Endothelial cell of umbilical vein (primary cell): ENCODE results near the gene GRIK3. TPM values are rescaled to one million over a fixed set of nuclear protein-coding genes. Genes with fewer than 3 reads are reported as not detected.

Source experiments
- BruUV-seq: library from RNA; stranded (reverse); fragments of 400-500 nt; replicated peaks from 2 replicates; lab custom pipeline; 2021; lab: Mats Ljungman, UMichigan
- CTCF ChIA-PET: fragments of 300-600, 350-600 bp; sonication (Branson Sonifier 250); formaldehyde crosslinking; loops from one replicate; lab custom pipeline; 2021; ENCODE audit warnings: antibody characterized with exemption, inconsistent platforms; lab: Charles Lee
- POLR2A ChIA-PET: fragments of 300-600, 350-600 bp; sonication (Branson Sonifier 250); formaldehyde crosslinking; loops from one replicate; lab custom pipeline; 2021; ENCODE audit warnings: antibody characterized with exemption, inconsistent platforms; lab: Charles Lee
- DNase-seq: peaks from one replicate; pipeline ENCODE4 v3.0.0-alpha.2; 2011; ENCODE audit warnings: low read depth, low spot score
- FAIRE-seq: peaks from 2 replicates; lab custom pipeline; 2011; peaks lifted over from hg19 to GRCh38; lab: Jason Lieb, UNC
- H2AFZ ChIP-seq: 2 replicates; pipeline ENCODE4 v1.6.0; 2012; ENCODE audit warnings: low read depth, low read length, control low read depth, inconsistent platforms
- H3K27ac ChIP-seq: 2 replicates; pipeline ENCODE4 v1.5.1; 2011; ENCODE audit warnings: low read depth, mild to moderate bottlenecking, control low read depth, low read length, moderate library complexity; ENCODE audit not compliant: insufficient read depth
- H3K27me3 ChIP-seq, 2 experiments: 2 replicates each; pipeline versions ENCODE4 v1.6.0 to v1.6.1; 2011; ENCODE audit warnings: low read length in 2 of 2, mixed read lengths in 1 of 2; ENCODE audit not compliant: control insufficient read depth in 2 of 2, insufficient read depth in 2 of 2
- H3K36me3 ChIP-seq, 2 experiments: 2 replicates in 1 of 2; 3 replicates in 1 of 2; pipeline ENCODE4 v1.5.1; 2011; ENCODE audit warnings: low read length in 2 of 2, mild to moderate bottlenecking in 1 of 2, moderate library complexity in 1 of 2; ENCODE audit not compliant: control insufficient read depth in 2 of 2, insufficient read depth in 2 of 2; ENCODE audit errors: extremely low read depth in 1 of 2
- H3K4me1 ChIP-seq: 3 replicates; pipeline ENCODE4 v1.5.1; 2011; ENCODE audit warnings: mild to moderate bottlenecking, low read length; ENCODE audit not compliant: control insufficient read depth, insufficient read depth; ENCODE audit errors: extremely low read depth
- H3K4me2 ChIP-seq: 2 replicates; pipeline ENCODE4 v1.6.1; 2011; ENCODE audit warnings: low read length, control low read depth, mixed read lengths; ENCODE audit not compliant: insufficient read depth
- H3K4me3 ChIP-seq, 3 experiments: fragments of 200-600 bp in 1 of 3; sonication (generic), shearing (Covaris generic) in 1 of 3; replicated peaks in 1 of 3; 2 replicates each; pipeline ENCODE4 v1.5.1; 2011 to 2016; ENCODE audit warnings: control low read depth in 3 of 3, low read length in 3 of 3, mild to moderate bottlenecking in 2 of 3, inconsistent platforms in 1 of 3, low read depth in 1 of 3, moderate library complexity in 1 of 3; ENCODE audit not compliant: insufficient read depth in 1 of 3
- H3K79me2 ChIP-seq: 2 replicates; pipeline ENCODE4 v1.6.0; 2012; ENCODE audit warnings: low read length, inconsistent platforms; ENCODE audit not compliant: control insufficient read depth, insufficient read depth
- H3K9ac ChIP-seq: replicated peaks from 2 replicates; pipeline ENCODE3; 2011; ENCODE audit warnings: low read length, control low read depth; ENCODE audit not compliant: insufficient read depth; ENCODE audit errors: extremely low read depth
- H3K9me1 ChIP-seq: replicated peaks from 3 replicates; pipeline ENCODE4 v1.6.0; 2011; ENCODE audit warnings: mild to moderate bottlenecking, low read length; ENCODE audit not compliant: control insufficient read depth, insufficient read depth; ENCODE audit errors: extremely low read depth
- H3K9me3 ChIP-seq: replicated peaks from 2 replicates; pipeline ENCODE4 v1.5.1; 2012; ENCODE audit warnings: low read length, inconsistent platforms; ENCODE audit not compliant: control insufficient read depth, insufficient read depth
- H4K20me1 ChIP-seq: replicated peaks from 2 replicates; pipeline ENCODE3; 2011; ENCODE audit warnings: mild to moderate bottlenecking, low read length; ENCODE audit not compliant: control insufficient read depth, insufficient read depth; ENCODE audit errors: extremely low read depth
- CTCF ChIP-seq, 2 donors: IDR thresholded peaks; 1 replicate in 1 of 2; 2 replicates in 1 of 2; pipeline ENCODE4 v1.5.1; 2011; ENCODE audit warnings: low read length in 2 of 2, mild to moderate bottlenecking in 2 of 2, moderate library complexity in 2 of 2, control low read depth in 1 of 2, inconsistent platforms in 1 of 2, low read depth in 1 of 2; ENCODE audit not compliant: insufficient read depth in 1 of 2; ENCODE audit errors: extremely low read depth in 1 of 2
- EZH2 ChIP-seq: IDR thresholded peaks from 2 replicates; pipeline ENCODE4 v1.6.1; 2012; ENCODE audit warnings: borderline replicate concordance, low read depth, mild to moderate bottlenecking, moderate library complexity, low read length, inconsistent platforms; ENCODE audit not compliant: severe bottlenecking
- FOS ChIP-seq: IDR thresholded peaks from 2 replicates; pipeline ENCODE4 v1.6.1; 2011; ENCODE audit warnings: mild to moderate bottlenecking, low read length, moderate library complexity, borderline replicate concordance; ENCODE audit not compliant: insufficient read depth
- GATA2 ChIP-seq: IDR thresholded peaks from 2 replicates; pipeline ENCODE4 v1.7.0; 2011; ENCODE audit warnings: low read depth, mild to moderate bottlenecking, moderate library complexity, mixed read lengths, low read length; ENCODE audit not compliant: insufficient read length, insufficient read depth
- JUN ChIP-seq: IDR thresholded peaks from 2 replicates; pipeline ENCODE4 v1.6.1; 2011; ENCODE audit warnings: borderline replicate concordance, low read depth; ENCODE audit not compliant: insufficient read length, insufficient read depth
- MAX ChIP-seq: IDR thresholded peaks from 2 replicates; pipeline ENCODE4 v1.6.1; 2011; ENCODE audit not compliant: insufficient read depth, insufficient read length
- MYC ChIP-seq: IDR thresholded peaks from one replicate; pipeline ENCODE4 v1.6.1; 2011; ENCODE audit warnings: mild to moderate bottlenecking, low read depth, low read length
- POLR2A ChIP-seq: IDR thresholded peaks from 2 replicates; pipeline ENCODE4 v1.6.1; 2012; ENCODE audit warnings: low read depth, mild to moderate bottlenecking, control low read depth, low read length
- POLR2AphosphoS5 ChIP-seq: IDR thresholded peaks from 2 replicates; pipeline ENCODE4 v1.6.1; 2012; ENCODE audit warnings: low read depth, mild to moderate bottlenecking, control low read depth, low read length, moderate library complexity; ENCODE audit not compliant: insufficient read depth
- dilution Hi-C: fragments of 300-500 bp; cut with MboI; formaldehyde crosslinking; loops from one replicate; pipeline ENCODE4 v1.15.0; 2019; ENCODE audit warnings: low sequenced_read_pairs; ENCODE audit not compliant: extremely low pct_ligation_motif_present
- intact Hi-C: fragments of 100-400 bp; cut with micrococcal nuclease; formaldehyde crosslinking; loops from one replicate; pipeline ENCODE4 v1.10.0; 2022
- polyA plus RNA-seq, 4 experiments: library from polyadenylated mRNA; depleted of rRNA in 3 of 4; stranded (reverse) in 3 of 4; unstranded in 1 of 4; fragments of >200 nt; gene quantifications; 2 replicates each; pipeline versions ENCODE4 v1.2.1 to v1.2.3, GENCODE V29; 2011 to 2012; ENCODE audit warnings: missing spikeins in 1 of 4
- total RNA-seq: library from RNA; stranded (reverse); gene quantifications from 2 replicates; pipeline ENCODE4 v1.2.3, GENCODE V29; 2021

The GRIK3 gene
- total and polyA plus RNA-seq, 2 donors (not counting 3 experiments of a cell fraction or from before 2014, with no cell fraction given) = not detected

DNA sequence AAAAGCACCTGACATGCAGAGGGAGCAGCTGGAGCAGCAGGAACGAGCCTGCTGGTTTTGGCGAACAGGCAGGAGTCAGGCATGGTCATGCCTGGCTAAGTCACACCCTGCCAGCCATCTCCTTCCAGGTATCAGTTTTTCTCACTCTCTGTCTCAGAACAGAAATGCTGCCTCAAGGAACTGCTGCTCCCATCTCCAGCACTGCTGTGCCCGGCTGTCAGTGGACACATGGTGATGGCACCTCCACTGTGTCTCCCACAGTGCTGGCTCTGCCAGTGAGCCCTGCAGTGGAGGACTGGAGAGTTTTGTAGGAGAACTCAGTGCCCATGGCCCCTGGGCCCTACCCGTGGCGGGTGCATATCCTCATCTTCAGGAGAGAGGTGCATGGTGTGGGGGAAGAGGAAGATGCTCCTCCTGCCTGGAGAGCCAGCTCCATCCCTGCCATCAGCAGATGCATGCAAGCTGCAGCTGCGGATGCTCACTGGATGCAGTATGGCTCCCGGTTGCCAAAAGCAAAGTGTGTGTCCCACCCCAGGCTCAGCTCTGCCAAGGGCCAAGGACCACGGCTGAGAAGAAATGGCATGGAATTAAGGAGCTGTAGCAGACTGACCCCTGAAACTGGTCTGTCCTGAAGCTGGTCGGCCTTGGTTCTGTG is 114.7 kb downstream of the GRIK3 start:
- no peaks in the 10 kb centered on the region for H4K20me1 ChIP-seq
- no peaks in the 10 kb centered on the region for H3K36me3 ChIP-seq
- TF ChIP-seq JUN (no peak), MYC (no peak), FOS (no peak), GATA2 (no peak), MAX (no peak), POLR2AphosphoS5 (no peak), CTCF (IDR thresholded peaks at IDR 0.05; ENCODE audit: extremely low read depth in 1 of 2, insufficient read depth in 1 of 2, low read depth in 1 of 2, low read length in 2 of 2) (no peak), POLR2A (no peak), EZH2 (no peak)
- DNase-seq (no peak), FAIRE-seq (no peak)
- H3K9ac ChIP-seq = no peak overlapping the region
- POLR2A ChIA-PET = no interaction called here
- no peaks in the 10 kb centered on the region for H3K4me1 ChIP-seq
- no peaks in the 10 kb centered on the region for H3K79me2 ChIP-seq
- no peak overlapping the region for H2AFZ ChIP-seq
- BruUV-seq = no TSS peak
- intact Hi-C loops (no loop called here), dilution Hi-C loops (no loop called here)
- H3K4me3 ChIP-seq = no peak overlapping the region
- H3K4me2 ChIP-seq = no peak overlapping the region
- no peaks in the 10 kb centered on the region for H3K9me3 ChIP-seq
- no peak overlapping the region for H3K27ac ChIP-seq
- no peaks in the 10 kb centered on the region for H3K9me1 ChIP-seq
- no peaks in the 10 kb centered on the region for H3K27me3 ChIP-seq
- CTCF ChIA-PET = no interaction called here
